LNCAP (cell line): ENCODE measurements around the gene FKBP3.

Experiments
- CTCF ChIP-seq: fragments of 450-650 bp; IDR thresholded peaks from 2 replicates; pipeline ENCODE4 v1.5.1; 2017; ENCODE audit warnings: mild to moderate bottlenecking

The FKBP3 gene

GRCh38 chr14:45134051-45134958 lies at the start of gene FKBP3:
TSS of gene FKBP3 (minus strand) at chr14:45134481. CDS start at chr14:45134456, 25 bp downstream.
- peak; percentile 39; the same call in 1 of the 2 replicates for TF ChIP-seq CTCF

- no peak for TF ChIP-seq CTCF
Observed at GRCh38 chr14:45181806-45182205, 47.5 kb upstream of the FKBP3 start.

GRCh38 chr14:45181329-45181728 lies 47.0 kb upstream of the FKBP3 start:
- TF ChIP-seq CTCF: no peak

DNA sequence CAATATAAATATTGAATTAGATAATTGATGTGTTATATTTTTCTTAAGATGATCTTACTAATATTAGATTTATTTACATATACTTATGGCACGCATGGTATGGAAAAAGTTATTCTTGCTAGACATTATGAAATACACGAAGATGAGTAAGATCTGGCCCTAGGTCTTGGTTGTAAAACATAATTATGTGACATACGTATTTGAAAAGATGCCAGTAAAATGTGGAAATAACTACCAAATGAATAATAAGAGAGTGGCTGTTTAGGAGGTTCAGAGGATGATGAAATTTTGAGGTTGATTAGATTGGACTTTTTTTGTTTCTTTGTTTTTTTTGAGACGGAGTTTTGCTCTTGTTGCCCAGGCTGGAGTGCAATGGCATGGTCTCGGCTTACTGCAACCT lies 42.8 kb upstream of the FKBP3 start:
- TF ChIP-seq CTCF: no peak

DNA sequence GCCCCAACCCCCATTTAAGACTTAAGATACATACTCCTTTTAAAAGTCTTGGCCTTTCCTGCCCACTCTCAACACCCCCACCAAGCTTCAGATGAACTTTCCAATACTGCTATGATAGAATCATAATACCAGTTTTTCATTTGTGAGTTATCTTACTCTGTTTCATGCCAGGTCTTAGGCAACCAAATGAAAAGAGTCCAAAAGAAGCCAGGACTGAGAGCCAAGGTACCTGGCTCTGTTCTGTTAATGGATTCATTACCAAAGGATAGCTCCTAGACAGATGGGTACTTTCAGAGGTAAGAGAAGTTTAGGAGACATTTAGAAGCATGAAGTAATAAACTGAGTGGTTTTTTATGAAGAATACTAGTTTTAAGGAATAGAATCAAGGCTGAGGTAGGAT lies 35.6 kb upstream of the FKBP3 start:
- TF ChIP-seq CTCF: no peak

- TF ChIP-seq CTCF: no peak
Observed at GRCh38 chr14:45156067-45156466, 21.8 kb upstream of the FKBP3 start.

DNA sequence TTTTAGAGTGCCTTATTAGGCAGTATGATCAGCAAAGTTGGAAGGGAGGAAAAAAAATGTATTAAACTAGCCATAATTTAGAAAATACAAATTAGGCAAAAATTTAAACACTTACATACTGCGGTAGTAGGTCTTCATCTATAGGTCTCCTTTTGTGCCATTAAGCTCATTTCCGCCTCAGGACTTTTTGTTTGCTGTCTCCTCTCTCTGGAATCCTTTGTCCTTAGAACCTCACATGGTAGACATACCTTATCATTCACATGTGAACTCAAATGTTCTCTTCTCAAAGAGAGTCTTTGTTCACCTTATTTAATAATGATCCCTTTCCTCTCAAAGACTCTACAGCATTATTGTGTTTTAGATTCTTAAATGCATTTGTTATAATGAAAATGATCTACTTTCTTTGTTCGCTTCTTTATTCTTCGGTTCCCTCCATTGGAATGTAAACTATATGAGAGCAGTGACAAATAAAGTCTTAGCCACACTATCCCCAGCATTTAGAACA lies 16.2 kb upstream of the FKBP3 start:
- no peak for TF ChIP-seq CTCF
